HG02938 (cell line): ENCODE data around the gene HAUS8.
"Not testable (repeated sequence)": the region's sequence is repeated elsewhere in the genome, so short reads cannot be mapped to it uniquely, and the experiment has no call there.

Experiments
- ATAC-seq: cut with Tn5 transposase; IDR thresholded peaks from one replicate; pipeline ENCODE4 v1.9.1; 2021; ENCODE audit warnings: mild to moderate bottlenecking, moderate library complexity; ENCODE audit not compliant: unreplicated experiment

The HAUS8 gene

GRCh38 chr19:17103177-17103576 lies 27.9 kb upstream of the HAUS8 start:
- ATAC-seq = no peak

- no peak for ATAC-seq
Measured at GRCh38 chr19:17101686-17102628, 26.7 kb upstream of the HAUS8 start.

- no peak for ATAC-seq
Measured at GRCh38 chr19:17098326-17098725, 23.1 kb upstream of the HAUS8 start.

- no peak for ATAC-seq
Measured at GRCh38 chr19:17097593-17098126, 22.4 kb upstream of the HAUS8 start.

- no peak for ATAC-seq
Measured at GRCh38 chr19:17095141-17095919, 20.1 kb upstream of the HAUS8 start.

GRCh38 chr19:17094694-17095093 lies 19.4 kb upstream of the HAUS8 start:
- not testable (repeated sequence) for ATAC-seq

- ATAC-seq = no peak
Measured at GRCh38 chr19:17092696-17093095, 17.4 kb upstream of the HAUS8 start.

- ATAC-seq = no peak
Measured at GRCh38 chr19:17091758-17092333, 16.6 kb upstream of the HAUS8 start.

- no peak for ATAC-seq
Measured at GRCh38 chr19:17090583-17090982, 15.3 kb upstream of the HAUS8 start.

GRCh38 chr19:17088552-17088951 lies 13.3 kb upstream of the HAUS8 start:
- no peak for ATAC-seq

- ATAC-seq = no peak
Measured at GRCh38 chr19:17086834-17087233, 11.6 kb upstream of the HAUS8 start.

GRCh38 chr19:17086120-17086519 lies 10.9 kb upstream of the HAUS8 start:
- ATAC-seq = no peak

- no peak for ATAC-seq
Measured at GRCh38 chr19:17081672-17082630, 6.7 kb upstream of the HAUS8 start.

- ATAC-seq = no peak
Measured at GRCh38 chr19:17080440-17080801, 5.2 kb upstream of the HAUS8 start.

GRCh38 chr19:17079710-17080439 lies 4.6 kb upstream of the HAUS8 start:
- ATAC-seq = peak; percentile 31

GRCh38 chr19:17078920-17079709 lies 3.9 kb upstream of the HAUS8 start:
- no peak for ATAC-seq

GRCh38 chr19:17078036-17078919 lies 3.0 kb upstream of the HAUS8 start:
- no peak for ATAC-seq
